WTC11 (cell line): ENCODE results near the gene DPF1. TPM values are rescaled to one million over a fixed set of nuclear protein-coding genes. Genes with fewer than 3 reads are reported as not detected.

ENCODE experiments used
- ATAC-seq: fragments of 200-7000 bp; cut with Tn5 transposase; 2 replicates; pipeline ENCODE4 v1.10.0; 2021; ENCODE audit warnings: mild to moderate bottlenecking, moderate library complexity
- CTCF ChIA-PET: fragments of 300-600 bp; sonication (Branson Sonifier 250); formaldehyde crosslinking; loops from one replicate; lab custom pipeline; 2021; ENCODE audit warnings: antibody characterized with exemption; lab: Charles Lee
- POLR2A ChIA-PET: fragments of 350-600 bp; sonication (Branson Sonifier 250); formaldehyde crosslinking; loops from one replicate; lab custom pipeline; 2021; ENCODE audit warnings: antibody characterized with exemption; lab: Charles Lee
- DNase-seq: peaks from one replicate; pipeline ENCODE4 v3.0.0; 2021; ENCODE audit warnings: low spot score
- H3K27ac Mint-ChIP-seq: 2 replicates; pipeline ENCODE4 v1.8.0; 2021; ENCODE audit warnings: mixed read lengths
- H3K27me3 Mint-ChIP-seq: 2 replicates; pipeline ENCODE4 v1.8.0; 2021; ENCODE audit warnings: low read depth, mild to moderate bottlenecking, moderate library complexity, mixed read lengths
- H3K36me3 Mint-ChIP-seq: 2 replicates; pipeline ENCODE4 v1.8.0; 2021; ENCODE audit warnings: mixed read lengths
- H3K4me1 Mint-ChIP-seq: 2 replicates; pipeline ENCODE4 v1.8.0; 2022; ENCODE audit warnings: mixed read lengths
- H3K4me3 Mint-ChIP-seq: 2 replicates; pipeline ENCODE4 v1.8.0; 2021; ENCODE audit warnings: mild to moderate bottlenecking, moderate library complexity, mixed read lengths
- H3K9me3 Mint-ChIP-seq: 2 replicates; pipeline ENCODE4 v1.8.0; 2021; ENCODE audit warnings: mixed read lengths
- E2F5 ChIP-seq: sonication (generic); formaldehyde crosslinking; IDR thresholded peaks from 2 replicates; pipeline ENCODE4 v1.8.1; 2022; ENCODE audit warnings: mild to moderate bottlenecking, moderate library complexity, missing genetic modification reagents
- FOXJ3 ChIP-seq: sonication (generic); formaldehyde crosslinking; IDR thresholded peaks from 2 replicates; pipeline ENCODE4 v1.9.0; 2021; ENCODE audit warnings: missing genetic modification reagents, mild to moderate bottlenecking, borderline replicate concordance
- PRRX2 ChIP-seq: fragments of 250-450 bp; sonication (Bioruptor Pico); IDR thresholded peaks from 2 replicates; pipeline ENCODE4 v1.8.0; 2021; ENCODE audit warnings: mild to moderate bottlenecking
- RORB ChIP-seq: fragments of 250-450 bp; sonication (Bioruptor Pico); IDR thresholded peaks from 2 replicates; pipeline ENCODE4 v1.9.0; 2021; ENCODE audit warnings: mild to moderate bottlenecking
- TCF7 ChIP-seq: sonication (generic); formaldehyde crosslinking; IDR thresholded peaks from 2 replicates; pipeline ENCODE4 v1.8.0; 2022; ENCODE audit warnings: mild to moderate bottlenecking, low read depth, missing genetic modification reagents, moderate library complexity
- ZMAT4 ChIP-seq: fragments of 250-450 bp; sonication (Bioruptor Pico); IDR thresholded peaks from 2 replicates; pipeline ENCODE4 v1.9.0; 2021; ENCODE audit warnings: mild to moderate bottlenecking
- total RNA-seq: library from RNA; stranded (reverse); gene quantifications from 3 replicates; pipeline ENCODE4 v1.2.3, GENCODE V29; 2021
- TF ChIP-seq, protein P1 (sequence below): fragments of 250-450 bp; sonication (Bioruptor Pico); IDR thresholded peaks from 2 replicates; pipeline ENCODE4 v1.9.0; 2021; ENCODE audit warnings: mild to moderate bottlenecking
- TF ChIP-seq, protein P2 (sequence below): sonication (generic); formaldehyde crosslinking; IDR thresholded peaks from 2 replicates; pipeline ENCODE4 v1.8.1; 2023; ENCODE audit warnings: mild to moderate bottlenecking, missing genetic modification reagents, moderate library complexity
- TF ChIP-seq, protein P3 (sequence below): sonication (generic); formaldehyde crosslinking; IDR thresholded peaks from 2 replicates; pipeline ENCODE4 v1.8.0; 2022; ENCODE audit warnings: mild to moderate bottlenecking, missing genetic modification reagents
- TF ChIP-seq, protein P4 (sequence below): fragments of 250-450 bp; sonication (Bioruptor Pico); IDR thresholded peaks from 2 replicates; pipeline ENCODE4 v2.1.2; 2022; ENCODE audit warnings: mild to moderate bottlenecking, moderate library complexity

The DPF1 gene
- total RNA-seq, 1 experiment from 2014 or later, result 6.8 TPM

DNA sequence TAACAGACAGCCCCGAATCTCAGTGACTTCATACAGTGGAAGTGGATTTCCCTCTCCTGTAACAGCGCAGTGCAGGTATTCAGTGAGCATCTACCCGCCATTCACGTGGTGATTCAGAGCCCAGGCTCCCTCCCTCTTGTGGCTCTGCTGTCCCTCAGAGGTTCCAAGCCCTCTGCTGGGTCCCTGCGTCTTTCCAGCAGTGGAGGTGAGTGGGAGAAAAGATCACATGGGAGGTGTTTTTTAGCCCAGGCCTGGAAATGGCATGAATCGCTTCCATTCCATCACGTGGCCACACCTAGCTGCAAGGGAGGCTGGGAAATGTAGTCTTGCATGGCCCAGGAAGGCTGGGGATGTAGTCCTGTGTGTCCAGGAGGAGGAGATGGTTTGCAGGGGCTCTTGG lies 61.4 kb downstream of the DPF1 start:
- ChIA-PET POLR2A (no interaction called here), CTCF (interaction anchor here (1.0 kb wide), 1 partner anchor 21 kb away, joined by 3 read pairs; no protein-coding TSS in a partner anchor)
- Mint-ChIP-seq H3K36me3 (peaks cover 46% of the 10 kb centered on the region), H3K27me3 (no peaks in the 10 kb centered on the region), H3K4me1 (no peaks in the 10 kb centered on the region), H3K4me3 (no peak overlapping the region), H3K9me3 (peaks cover 17% of the 10 kb centered on the region), H3K27ac (no peak overlapping the region)
- no peak; the same call in 1 of the 2 replicates for ATAC-seq
- DNase-seq, result no peak
- TF ChIP-seq, protein P1, sequence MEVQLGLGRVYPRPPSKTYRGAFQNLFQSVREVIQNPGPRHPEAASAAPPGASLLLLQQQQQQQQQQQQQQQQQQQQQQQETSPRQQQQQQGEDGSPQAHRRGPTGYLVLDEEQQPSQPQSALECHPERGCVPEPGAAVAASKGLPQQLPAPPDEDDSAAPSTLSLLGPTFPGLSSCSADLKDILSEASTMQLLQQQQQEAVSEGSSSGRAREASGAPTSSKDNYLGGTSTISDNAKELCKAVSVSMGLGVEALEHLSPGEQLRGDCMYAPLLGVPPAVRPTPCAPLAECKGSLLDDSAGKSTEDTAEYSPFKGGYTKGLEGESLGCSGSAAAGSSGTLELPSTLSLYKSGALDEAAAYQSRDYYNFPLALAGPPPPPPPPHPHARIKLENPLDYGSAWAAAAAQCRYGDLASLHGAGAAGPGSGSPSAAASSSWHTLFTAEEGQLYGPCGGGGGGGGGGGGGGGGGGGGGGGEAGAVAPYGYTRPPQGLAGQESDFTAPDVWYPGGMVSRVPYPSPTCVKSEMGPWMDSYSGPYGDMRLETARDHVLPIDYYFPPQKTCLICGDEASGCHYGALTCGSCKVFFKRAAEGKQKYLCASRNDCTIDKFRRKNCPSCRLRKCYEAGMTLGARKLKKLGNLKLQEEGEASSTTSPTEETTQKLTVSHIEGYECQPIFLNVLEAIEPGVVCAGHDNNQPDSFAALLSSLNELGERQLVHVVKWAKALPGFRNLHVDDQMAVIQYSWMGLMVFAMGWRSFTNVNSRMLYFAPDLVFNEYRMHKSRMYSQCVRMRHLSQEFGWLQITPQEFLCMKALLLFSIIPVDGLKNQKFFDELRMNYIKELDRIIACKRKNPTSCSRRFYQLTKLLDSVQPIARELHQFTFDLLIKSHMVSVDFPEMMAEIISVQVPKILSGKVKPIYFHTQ, result no peak
- TF ChIP-seq PRRX2 (no peak), FOXJ3 (CRISPR knock-in tag) (no peak), RORB (no peak), TCF7 (CRISPR knock-in tag) (no peak), ZMAT4 (CRISPR knock-in tag) (no peak)
- TF ChIP-seq, protein P2, sequence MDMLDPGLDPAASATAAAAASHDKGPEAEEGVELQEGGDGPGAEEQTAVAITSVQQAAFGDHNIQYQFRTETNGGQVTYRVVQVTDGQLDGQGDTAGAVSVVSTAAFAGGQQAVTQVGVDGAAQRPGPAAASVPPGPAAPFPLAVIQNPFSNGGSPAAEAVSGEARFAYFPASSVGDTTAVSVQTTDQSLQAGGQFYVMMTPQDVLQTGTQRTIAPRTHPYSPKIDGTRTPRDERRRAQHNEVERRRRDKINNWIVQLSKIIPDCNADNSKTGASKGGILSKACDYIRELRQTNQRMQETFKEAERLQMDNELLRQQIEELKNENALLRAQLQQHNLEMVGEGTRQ (CRISPR knock-in tag), result peak; percentile 68
- TF ChIP-seq, protein P3, sequence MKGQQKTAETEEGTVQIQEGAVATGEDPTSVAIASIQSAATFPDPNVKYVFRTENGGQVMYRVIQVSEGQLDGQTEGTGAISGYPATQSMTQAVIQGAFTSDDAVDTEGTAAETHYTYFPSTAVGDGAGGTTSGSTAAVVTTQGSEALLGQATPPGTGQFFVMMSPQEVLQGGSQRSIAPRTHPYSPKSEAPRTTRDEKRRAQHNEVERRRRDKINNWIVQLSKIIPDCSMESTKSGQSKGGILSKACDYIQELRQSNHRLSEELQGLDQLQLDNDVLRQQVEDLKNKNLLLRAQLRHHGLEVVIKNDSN (CRISPR knock-in tag), result peak; percentile 50; the same call in 1 of the 2 replicates
- TF ChIP-seq, protein P4, sequence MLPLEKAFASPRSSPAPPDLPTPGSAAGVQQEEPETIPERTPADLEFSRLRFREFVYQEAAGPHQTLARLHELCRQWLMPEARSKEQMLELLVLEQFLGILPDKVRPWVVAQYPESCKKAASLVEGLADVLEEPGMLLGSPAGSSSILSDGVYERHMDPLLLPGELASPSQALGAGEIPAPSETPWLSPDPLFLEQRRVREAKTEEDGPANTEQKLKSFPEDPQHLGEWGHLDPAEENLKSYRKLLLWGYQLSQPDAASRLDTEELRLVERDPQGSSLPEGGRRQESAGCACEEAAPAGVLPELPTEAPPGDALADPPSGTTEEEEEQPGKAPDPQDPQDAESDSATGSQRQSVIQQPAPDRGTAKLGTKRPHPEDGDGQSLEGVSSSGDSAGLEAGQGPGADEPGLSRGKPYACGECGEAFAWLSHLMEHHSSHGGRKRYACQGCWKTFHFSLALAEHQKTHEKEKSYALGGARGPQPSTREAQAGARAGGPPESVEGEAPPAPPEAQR, result no peak

DNA sequence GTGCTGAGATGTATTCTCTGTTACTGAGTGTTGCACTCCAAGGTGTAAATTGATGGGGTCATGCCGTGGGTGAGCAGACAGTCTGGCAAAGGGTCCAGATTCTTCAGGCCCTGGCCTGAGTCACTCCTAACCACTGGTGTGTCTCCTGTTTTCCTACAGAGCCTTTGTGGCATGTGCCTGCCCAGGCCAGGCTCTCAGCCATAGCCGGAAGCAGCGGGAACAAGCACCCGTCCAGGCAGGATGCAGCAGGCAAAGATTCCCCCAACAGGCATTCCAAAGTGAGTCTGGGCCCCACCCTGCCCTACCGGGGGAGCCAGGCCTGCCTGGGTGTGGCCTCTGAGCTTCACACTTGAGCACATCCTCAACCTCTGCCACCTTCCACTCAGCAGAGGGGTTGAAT lies 61.9 kb downstream of the DPF1 start:
- H3K4me1 Mint-ChIP-seq, result no peaks in the 10 kb centered on the region
- POLR2A ChIA-PET, result no interaction called here
- H3K27ac Mint-ChIP-seq, result no peak overlapping the region
- H3K27me3 Mint-ChIP-seq, result no peaks in the 10 kb centered on the region
- H3K9me3 Mint-ChIP-seq, result peaks cover 17% of the 10 kb centered on the region
- ATAC-seq (no peak), DNase-seq (no peak)
- no peak overlapping the region for H3K4me3 Mint-ChIP-seq
- TF ChIP-seq E2F5 (CRISPR knock-in tag), result no peak
- CTCF ChIA-PET, result interaction anchor here (1.0 kb wide), 1 partner anchor 22 kb away, joined by 3 read pairs; no protein-coding TSS in a partner anchor
- peaks cover 46% of the 10 kb centered on the region for H3K36me3 Mint-ChIP-seq

Other genes starting within 250 kb of the DPF1 start
- gene PPP1R14A, start 32.2 kb upstream of the DPF1 start, total RNA-seq, result 32.3 to 33.8 TPM (median 33.4 TPM) in 3 replicates
- 335 to 400 TPM (median 358 TPM) in 3 replicates for gene SPINT2, start 40.4 kb upstream of the DPF1 start, total RNA-seq
- gene C19orf33, start 80.0 kb upstream of the DPF1 start, total RNA-seq, result 16.1 to 22.3 TPM (median 21.3 TPM) in 3 replicates
- gene YIF1B, start 91.7 kb upstream of the DPF1 start, total RNA-seq, result 83.3 to 92.5 TPM (median 90.1 TPM) in 3 replicates
- 12.9 to 18.3 TPM (median 13.2 TPM) in 3 replicates for gene KCNK6, start 95.6 kb upstream of the DPF1 start, total RNA-seq
- gene CATSPERG, start 111.6 kb upstream of the DPF1 start, total RNA-seq, result 4.6 to 8.7 TPM (median 6.3 TPM) in 3 replicates
- 156 to 167 TPM (median 160 TPM) in 3 replicates for gene PSMD8, start 150.3 kb upstream of the DPF1 start, total RNA-seq
- 2.4 to 3.1 TPM (median 2.7 TPM) in 3 replicates for gene GGN, start 163.8 kb upstream of the DPF1 start, total RNA-seq
- 5.2 to 7.3 TPM (median 7.2 TPM) in 3 replicates for gene SPRED3, start 164.5 kb upstream of the DPF1 start, total RNA-seq
- 9.7 to 12.2 TPM (median 10.2 TPM) in 3 replicates for gene FAM98C, start 178.9 kb upstream of the DPF1 start, total RNA-seq
- gene RASGRP4, start 202.0 kb upstream of the DPF1 start, total RNA-seq, result 2.5 to 4.1 TPM (median 3.4 TPM) in 3 replicates
- 19.8 to 24.2 TPM (median 21.1 TPM) in 3 replicates for gene RYR1, start 209.5 kb upstream of the DPF1 start, total RNA-seq